Upper lobe of left lung (tissue), 4 donors: ENCODE data around the gene FOXP1.

Source experiments
- POLR2A ChIP-seq, 4 donors: fragments of 450-650 bp; IDR thresholded peaks; one replicate each; pipeline ENCODE4 v1.5.1; 2016 to 2017; ENCODE audit warnings: antibody characterized with exemption in 4 of 4, mild to moderate bottlenecking in 2 of 4
- POLR2AphosphoS5 ChIP-seq, 2 donors: sonication (generic); formaldehyde crosslinking; IDR thresholded peaks; one replicate each; pipeline ENCODE4 v1.5.1; 2017; ENCODE audit warnings: antibody characterized with exemption in 2 of 2
- TF ChIP-seq, protein P1 (sequence below), 6 experiments: fragments of 450-650 bp in 4 of 6; fragments of 200-600 bp in 2 of 6; sonication (generic) in 2 of 6; IDR thresholded peaks; one replicate each; pipeline ENCODE4 v1.5.1; 2016 to 2019; ENCODE audit warnings: antibody characterized with exemption in 6 of 6

- TF ChIP-seq, protein P1, sequence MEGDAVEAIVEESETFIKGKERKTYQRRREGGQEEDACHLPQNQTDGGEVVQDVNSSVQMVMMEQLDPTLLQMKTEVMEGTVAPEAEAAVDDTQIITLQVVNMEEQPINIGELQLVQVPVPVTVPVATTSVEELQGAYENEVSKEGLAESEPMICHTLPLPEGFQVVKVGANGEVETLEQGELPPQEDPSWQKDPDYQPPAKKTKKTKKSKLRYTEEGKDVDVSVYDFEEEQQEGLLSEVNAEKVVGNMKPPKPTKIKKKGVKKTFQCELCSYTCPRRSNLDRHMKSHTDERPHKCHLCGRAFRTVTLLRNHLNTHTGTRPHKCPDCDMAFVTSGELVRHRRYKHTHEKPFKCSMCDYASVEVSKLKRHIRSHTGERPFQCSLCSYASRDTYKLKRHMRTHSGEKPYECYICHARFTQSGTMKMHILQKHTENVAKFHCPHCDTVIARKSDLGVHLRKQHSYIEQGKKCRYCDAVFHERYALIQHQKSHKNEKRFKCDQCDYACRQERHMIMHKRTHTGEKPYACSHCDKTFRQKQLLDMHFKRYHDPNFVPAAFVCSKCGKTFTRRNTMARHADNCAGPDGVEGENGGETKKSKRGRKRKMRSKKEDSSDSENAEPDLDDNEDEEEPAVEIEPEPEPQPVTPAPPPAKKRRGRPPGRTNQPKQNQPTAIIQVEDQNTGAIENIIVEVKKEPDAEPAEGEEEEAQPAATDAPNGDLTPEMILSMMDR (IDR thresholded peaks at IDR 0.05), result no peak
- TF ChIP-seq POLR2A (IDR thresholded peaks at IDR 0.05) (no peak), POLR2AphosphoS5 (IDR thresholded peaks at IDR 0.05) (no peak)
These were observed 410.6 kb downstream of the FOXP1 start for GRCh38 chr3:71172951-71173350.
